ENCODE results near the gene IL17F.

- TF ChIP-seq SUZ12 (IDR thresholded peaks at IDR 0.05; ENCODE audit: extremely low read depth, insufficient read depth, insufficient read length) = no peak
- TF ChIP-seq YY1 (IDR thresholded peaks at IDR 0.05; ENCODE audit: insufficient read depth, insufficient read length) = no peak
- TF ChIP-seq ZNF274 (IDR thresholded peaks at IDR 0.05; ENCODE audit: low read depth, low read length) = no peak
Measured at GRCh38 chr6:52217761-52218160, 26.5 kb downstream of the IL17F start.

Data from NT2/D1 (cell line).